ENCODE measurements around the gene PHYKPL. TPM values are rescaled to one million over a fixed set of nuclear protein-coding genes. Genes with fewer than 3 reads are reported as not detected.

The PHYKPL gene
- total RNA-seq, 1 experiment from 2014 or later, result 43.2 TPM

DNA sequence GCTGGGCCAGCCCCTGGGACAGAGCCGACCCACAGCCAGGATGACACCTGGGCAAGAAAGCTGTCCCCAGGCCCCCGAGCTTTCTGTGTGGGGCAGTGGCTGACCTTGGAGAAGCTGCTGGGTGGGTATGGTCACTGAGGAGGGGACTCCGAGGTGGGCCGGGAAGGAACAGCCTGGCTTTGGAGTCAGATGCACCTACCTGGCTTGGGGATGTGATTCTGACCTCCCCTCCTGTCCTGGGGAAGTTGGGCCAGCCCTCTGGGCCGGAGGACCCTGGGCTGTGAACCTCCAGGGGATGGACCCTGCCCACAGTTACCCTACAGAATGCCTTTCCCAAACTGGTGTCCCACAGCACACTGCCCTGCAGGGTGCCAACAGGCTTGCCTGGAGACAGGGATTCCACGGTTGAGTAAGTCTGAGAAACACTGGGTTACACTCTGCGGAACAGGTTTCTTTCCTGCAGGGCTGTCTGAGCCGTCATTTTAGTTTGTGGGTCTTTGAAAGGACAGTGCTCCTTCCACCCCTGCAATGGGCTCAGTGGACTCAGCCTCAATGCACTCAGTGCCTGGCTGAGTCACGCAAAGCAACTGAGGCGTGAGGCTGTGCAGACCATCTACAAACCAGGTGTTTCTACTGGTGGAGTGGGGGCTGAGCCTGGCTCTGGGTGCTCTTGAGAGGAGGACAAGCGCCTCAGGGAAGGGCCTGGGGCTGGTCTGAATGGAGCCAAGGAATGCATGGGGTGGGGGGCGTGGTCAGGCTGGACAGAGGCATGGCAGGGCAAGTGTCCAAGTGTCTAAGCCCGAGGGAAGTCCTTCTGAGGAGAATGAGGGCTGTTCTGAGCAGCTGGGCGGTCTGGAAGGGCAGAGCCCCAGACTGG, 41.3 kb upstream of the PHYKPL start:
- ATAC-seq (no peak), DNase-seq (ENCODE audit: low read depth, low spot score) (no peak)
- no peak overlapping the region for H3K27ac ChIP-seq (ENCODE audit: low read length)
- no peak overlapping the region for H3K4me3 ChIP-seq (ENCODE audit: low read depth in 2 of 2, low read length in 2 of 2)
- in situ Hi-C loops (cut with HindIII; ENCODE audit: low pct_unique_long_range_greater_than_20kb, low sequenced_read_pairs), result no loop called here
- TF ChIP-seq, protein P1, sequence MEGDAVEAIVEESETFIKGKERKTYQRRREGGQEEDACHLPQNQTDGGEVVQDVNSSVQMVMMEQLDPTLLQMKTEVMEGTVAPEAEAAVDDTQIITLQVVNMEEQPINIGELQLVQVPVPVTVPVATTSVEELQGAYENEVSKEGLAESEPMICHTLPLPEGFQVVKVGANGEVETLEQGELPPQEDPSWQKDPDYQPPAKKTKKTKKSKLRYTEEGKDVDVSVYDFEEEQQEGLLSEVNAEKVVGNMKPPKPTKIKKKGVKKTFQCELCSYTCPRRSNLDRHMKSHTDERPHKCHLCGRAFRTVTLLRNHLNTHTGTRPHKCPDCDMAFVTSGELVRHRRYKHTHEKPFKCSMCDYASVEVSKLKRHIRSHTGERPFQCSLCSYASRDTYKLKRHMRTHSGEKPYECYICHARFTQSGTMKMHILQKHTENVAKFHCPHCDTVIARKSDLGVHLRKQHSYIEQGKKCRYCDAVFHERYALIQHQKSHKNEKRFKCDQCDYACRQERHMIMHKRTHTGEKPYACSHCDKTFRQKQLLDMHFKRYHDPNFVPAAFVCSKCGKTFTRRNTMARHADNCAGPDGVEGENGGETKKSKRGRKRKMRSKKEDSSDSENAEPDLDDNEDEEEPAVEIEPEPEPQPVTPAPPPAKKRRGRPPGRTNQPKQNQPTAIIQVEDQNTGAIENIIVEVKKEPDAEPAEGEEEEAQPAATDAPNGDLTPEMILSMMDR (IDR thresholded peaks at IDR 0.05), result no peak
- TF ChIP-seq POLR2AphosphoS5 (IDR thresholded peaks at IDR 0.05; ENCODE audit: low read depth, low read length) (no peak), TCF7L2 (IDR thresholded peaks at IDR 0.05; ENCODE audit: low read depth, low read length) (no peak), REST (IDR thresholded peaks at IDR 0.05; ENCODE audit: insufficient read depth in 1 of 2, low read depth in 2 of 2, low read length in 1 of 2) (peak in 1 of 2 experiments; percentile 53; a peak in 1 of 4 replicates)
- CTCF ChIA-PET, result interaction anchor here (1.0 kb wide), 1 partner anchor 350 kb away, joined by 3 read pairs; no protein-coding TSS in a partner anchor
- no peaks in the 10 kb centered on the region; the same call in 1 of the 2 replicates for H3K4me1 ChIP-seq (ENCODE audit: control insufficient read depth, insufficient read depth, low read length)
- no TSS peak for BruUV-seq (replicated peaks)
- POLR2A ChIA-PET, result no interaction called here
- no peaks in the 10 kb centered on the region for H3K27me3 ChIP-seq (ENCODE audit: control insufficient read depth, insufficient read depth, low read length)
- intact Hi-C loops (cut with micrococcal nuclease; ENCODE audit: unreplicated experiment), result no loop called here
- no peaks in the 10 kb centered on the region for H3K36me3 ChIP-seq (ENCODE audit: control insufficient read depth, insufficient read depth, low read length)
- no peaks in the 10 kb centered on the region for H3K9me3 ChIP-seq (ENCODE audit: control insufficient read depth, insufficient read depth, low read depth, low read length)

DNA sequence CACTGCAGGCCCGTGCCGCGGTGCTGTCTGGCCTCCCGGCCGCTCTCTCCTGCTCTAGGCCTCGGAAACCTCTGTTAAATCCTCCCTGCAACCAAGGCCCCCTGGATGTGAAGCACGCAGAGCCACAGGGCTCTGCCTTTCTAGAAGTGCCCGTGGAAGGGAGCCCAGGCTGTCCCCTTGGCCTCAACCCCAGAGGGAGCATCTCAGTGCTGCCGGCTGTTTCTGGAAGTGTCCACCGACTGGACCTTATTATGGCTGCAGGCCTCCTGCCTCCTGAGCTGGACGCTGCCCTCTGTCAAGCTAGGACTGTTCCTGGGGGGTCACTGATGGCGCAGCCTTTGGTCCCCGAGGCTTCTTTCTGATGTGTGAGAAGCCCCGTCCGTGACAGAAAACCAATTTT, 40.4 kb upstream of the PHYKPL start:
- TF ChIP-seq POLR2AphosphoS5 (IDR thresholded peaks at IDR 0.05; ENCODE audit: low read depth, low read length) (no peak), SIN3A (IDR thresholded peaks at IDR 0.05; ENCODE audit: borderline replicate concordance, insufficient read depth, low read depth, low read length) (no peak), REST (IDR thresholded peaks at IDR 0.05; ENCODE audit: insufficient read depth in 1 of 2, low read depth in 2 of 2, low read length in 1 of 2) (no peak), TCF7L2 (IDR thresholded peaks at IDR 0.05; ENCODE audit: low read depth, low read length) (no peak)
- TF ChIP-seq, protein P1 (IDR thresholded peaks at IDR 0.05), result no peak
- DNase-seq (ENCODE audit: low read depth, low spot score) (no peak), ATAC-seq (peak; percentile 8; the same call in 1 of the 2 replicates)
- in situ Hi-C loops (cut with HindIII; ENCODE audit: low pct_unique_long_range_greater_than_20kb, low sequenced_read_pairs), result no loop called here
- BruUV-seq (replicated peaks), result no TSS peak
- H3K4me1 ChIP-seq (ENCODE audit: control insufficient read depth, insufficient read depth, low read length), result no peaks in the 10 kb centered on the region
- H3K4me3 ChIP-seq (ENCODE audit: low read depth in 2 of 2, low read length in 2 of 2), result no peak overlapping the region
- ChIA-PET CTCF (no interaction called here), POLR2A (no interaction called here)
- no peaks in the 10 kb centered on the region for H3K27me3 ChIP-seq (ENCODE audit: control insufficient read depth, insufficient read depth, low read length)
- no peak overlapping the region for H3K27ac ChIP-seq (ENCODE audit: low read length)
- intact Hi-C loops (cut with micrococcal nuclease; ENCODE audit: unreplicated experiment), result no loop called here
- H3K9me3 ChIP-seq (ENCODE audit: control insufficient read depth, insufficient read depth, low read depth, low read length), result no peaks in the 10 kb centered on the region
- H3K36me3 ChIP-seq (ENCODE audit: control insufficient read depth, insufficient read depth, low read length), result no peaks in the 10 kb centered on the region
